PFSK-1 (cell line): ENCODE results near the gene CASP10.

Experiments used
- FOXP2 ChIP-seq: optimal IDR thresholded peaks from 2 replicates; pipeline ENCODE3; 2011; ENCODE audit warnings: borderline replicate concordance, control low read depth, inconsistent platforms; ENCODE audit not compliant: insufficient read depth; ENCODE audit errors: extremely low read length, extremely low read depth
- POLR2AphosphoS5 ChIP-seq: IDR thresholded peaks from 2 replicates; pipeline ENCODE4 v1.6.1; 2012; ENCODE audit warnings: low read depth, mild to moderate bottlenecking, control low read depth, low read length, moderate library complexity

- TF ChIP-seq POLR2AphosphoS5 (no peak), FOXP2 (no peak)
Measured at GRCh38 chr2:201136889-201137321, 46.0 kb upstream of the CASP10 start.
